Activated CD4-positive, alpha-beta T cell treated with anti-CD3 and anti-CD28 coated beads, Interleukin-2, amount 50 U/mL, for 4 hours (primary cell): Measurements from ENCODE around the gene PCDHGA1.
"Not testable (repeated sequence)": the region's sequence is repeated elsewhere in the genome, so short reads cannot be mapped to it uniquely, and the experiment has no call there.

Experiments
- DNase-seq, 2 experiments: peaks; one replicate each; pipeline ENCODE4 v3.0.0-alpha.2; 2020

The PCDHGA1 gene

DNA sequence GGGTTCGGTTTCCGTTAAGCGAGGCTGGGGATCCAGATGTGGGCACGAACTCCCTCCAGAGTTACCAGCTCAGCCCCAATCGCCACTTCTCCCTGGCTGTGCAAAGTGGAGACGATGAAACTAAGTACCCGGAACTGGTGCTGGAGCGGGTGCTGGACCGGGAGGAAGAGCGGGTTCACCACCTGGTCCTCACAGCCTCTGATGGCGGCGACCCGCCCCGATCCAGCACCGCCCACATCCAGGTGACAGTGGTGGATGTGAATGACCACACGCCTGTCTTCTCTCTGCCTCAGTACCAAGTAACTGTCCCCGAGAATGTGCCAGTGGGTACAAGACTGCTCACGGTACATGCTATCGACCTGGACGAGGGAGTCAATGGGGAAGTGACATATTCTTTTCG lies 53.0 kb downstream of the PCDHGA1 start:
- DNase-seq: no peak

- DNase-seq: no peak
Observed at GRCh38 chr5:141384471-141385267, 54.4 kb downstream of the PCDHGA1 start.

GRCh38 chr5:141387557-141388311 lies 57.4 kb downstream of the PCDHGA1 start, which contains the start of gene PCDHGB4:
Gene PCDHGB4 (plus strand): TSS chr5:141387698. CDS start chr5:141387885, 187 bp downstream.
- DNase-seq: not testable (repeated sequence)

DNA sequence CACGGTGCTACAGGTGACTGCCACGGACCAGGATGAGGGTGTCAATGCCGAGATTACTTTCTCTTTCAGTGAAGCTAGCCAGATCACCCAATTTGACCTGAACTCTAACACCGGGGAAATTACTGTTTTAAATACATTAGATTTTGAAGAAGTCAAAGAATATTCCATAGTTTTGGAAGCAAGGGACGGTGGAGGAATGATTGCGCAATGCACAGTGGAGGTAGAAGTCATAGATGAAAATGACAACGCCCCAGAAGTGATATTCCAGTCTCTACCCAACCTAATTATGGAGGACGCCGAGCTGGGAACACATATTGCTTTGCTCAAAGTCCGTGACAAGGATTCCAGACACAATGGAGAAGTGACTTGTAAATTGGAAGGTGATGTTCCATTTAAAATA lies 58.3 kb downstream of the PCDHGA1 start:
- DNase-seq: no peak

GRCh38 chr5:141389153-141390042 lies 59.1 kb downstream of the PCDHGA1 start:
- DNase-seq: no peak

DNA sequence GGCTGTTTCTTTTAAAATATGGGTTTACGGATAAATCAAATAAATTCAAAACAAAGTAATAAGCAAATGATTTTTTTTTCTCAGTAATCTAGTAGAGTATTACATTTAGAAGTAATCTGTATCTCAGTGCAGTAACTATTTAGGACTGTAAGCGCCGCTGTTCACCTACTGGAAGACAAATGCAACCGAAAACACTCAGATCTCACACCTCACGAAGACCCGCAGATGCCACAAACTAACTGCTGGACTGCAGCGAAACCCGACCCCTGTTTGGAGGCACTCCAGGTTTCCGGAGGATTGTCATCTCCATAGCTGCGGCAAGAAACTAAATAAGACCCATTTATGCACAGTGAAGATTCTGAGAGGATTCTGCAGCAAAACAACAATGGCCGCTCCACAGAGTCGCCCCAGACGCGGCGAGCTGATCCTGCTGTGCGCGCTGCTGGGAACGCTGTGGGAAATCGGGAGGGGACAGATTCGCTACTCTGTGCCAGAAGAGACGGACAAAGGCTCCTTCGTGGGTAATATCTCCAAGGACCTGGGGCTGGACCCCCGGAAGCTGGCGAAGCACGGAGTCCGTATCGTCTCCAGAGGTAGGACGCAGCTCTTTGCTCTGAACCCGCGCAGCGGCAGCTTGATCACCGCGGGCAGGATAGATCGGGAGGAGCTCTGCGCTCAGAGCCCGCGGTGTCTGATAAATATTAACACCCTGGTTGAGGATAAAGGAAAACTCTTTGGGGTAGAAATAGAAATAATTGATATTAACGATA lies 62.3 kb downstream of the PCDHGA1 start, which contains the start of gene PCDHGA8:
Gene PCDHGA8, plus strand, starts transcription at position 205 of the 770 bp plus-strand sequence. Its CDS starts 181 bp downstream, at position 386.
- DNase-seq: no peak

GRCh38 chr5:141393267-141393666 lies 63.0 kb downstream of the PCDHGA1 start:
- DNase-seq: no peak

DNA sequence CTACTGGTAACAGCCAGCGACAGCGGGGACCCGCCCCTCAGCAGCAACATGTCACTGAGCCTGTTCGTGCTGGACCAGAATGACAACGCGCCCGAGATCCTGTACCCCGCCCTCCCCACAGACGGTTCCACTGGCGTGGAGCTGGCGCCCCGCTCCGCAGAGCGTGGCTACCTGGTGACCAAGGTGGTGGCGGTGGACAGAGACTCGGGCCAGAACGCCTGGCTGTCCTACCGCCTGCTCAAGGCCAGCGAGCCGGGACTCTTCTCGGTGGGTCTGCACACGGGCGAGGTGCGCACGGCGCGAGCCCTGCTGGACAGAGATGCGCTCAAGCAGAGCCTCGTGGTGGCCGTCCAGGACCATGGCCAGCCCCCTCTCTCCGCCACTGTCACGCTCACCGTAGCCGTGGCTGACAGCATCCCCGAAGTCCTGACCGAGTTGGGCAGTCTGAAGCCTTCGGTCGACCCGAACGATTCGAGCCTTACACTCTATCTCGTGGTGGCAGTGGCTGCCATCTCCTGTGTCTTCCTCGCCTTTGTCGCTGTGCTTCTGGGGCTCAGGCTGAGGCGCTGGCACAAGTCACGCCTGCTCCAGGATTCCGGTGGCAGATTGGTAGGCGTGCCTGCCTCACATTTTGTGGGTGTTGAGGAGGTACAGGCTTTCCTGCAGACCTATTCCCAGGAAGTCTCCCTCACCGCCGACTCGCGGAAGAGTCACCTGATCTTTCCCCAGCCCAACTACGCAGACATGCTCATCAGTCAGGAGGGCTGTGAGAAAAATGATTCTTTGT lies 64.3 kb downstream of the PCDHGA1 start:
- DNase-seq: not testable (repeated sequence)

GRCh38 chr5:141397756-141398551 lies 67.6 kb downstream of the PCDHGA1 start, which contains the start of gene PCDHGB5:
Gene PCDHGB5 (plus strand): TSS chr5:141397947. CDS start chr5:141398128, 181 bp downstream.
- peak in 1 of 2 experiments; percentile 19 for DNase-seq

- no peak for DNase-seq
Observed at GRCh38 chr5:141398608-141399007, 68.3 kb downstream of the PCDHGA1 start.

GRCh38 chr5:141399555-141400258 lies 69.4 kb downstream of the PCDHGA1 start:
- DNase-seq: no peak

DNA sequence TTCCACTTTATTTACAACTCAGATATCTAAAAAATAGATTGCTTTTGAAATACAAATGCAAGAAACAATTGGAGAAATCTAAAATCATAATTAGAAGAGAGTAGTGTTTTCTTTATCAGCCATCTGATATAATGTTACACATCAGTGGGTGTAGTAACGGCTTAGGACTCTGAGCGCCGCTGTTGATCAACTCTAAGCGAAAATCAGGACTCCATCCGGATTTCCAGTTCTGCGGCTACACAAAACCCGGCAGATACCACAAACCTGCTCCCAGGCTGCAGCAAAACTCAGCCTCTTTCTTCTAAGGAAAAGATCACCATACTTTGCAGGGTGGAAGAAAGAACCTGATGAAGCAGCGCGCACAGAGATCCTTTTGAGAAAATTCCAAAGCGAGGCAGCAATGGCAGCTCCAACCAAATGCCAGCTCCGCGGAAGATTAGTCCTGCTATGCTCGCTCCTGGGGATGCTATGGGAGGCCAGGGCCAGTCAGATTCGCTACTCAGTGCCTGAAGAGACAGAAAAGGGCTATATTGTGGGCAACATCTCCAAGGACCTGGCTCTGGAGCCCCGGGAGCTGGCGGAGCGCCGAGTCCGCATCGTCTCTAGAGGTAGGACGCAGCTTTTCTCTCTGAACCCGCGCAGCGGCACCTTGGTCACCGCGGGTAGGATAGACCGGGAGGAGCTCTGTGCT lies 72.4 kb downstream of the PCDHGA1 start, which contains the start of gene PCDHGA9:
Gene PCDHGA9, plus strand, starts transcription at position 226 of the 691 bp plus-strand sequence. Its CDS starts 175 bp downstream, at position 401.
- no peak for DNase-seq

GRCh38 chr5:141403387-141403786 lies 73.1 kb downstream of the PCDHGA1 start:
- DNase-seq: no peak

- not testable (repeated sequence) for DNase-seq
Observed at GRCh38 chr5:141407790-141408505, 77.6 kb downstream of the PCDHGA1 start, which contains the start of gene PCDHGB6. Gene PCDHGB6 (plus strand): TSS chr5:141408021. CDS start chr5:141408203, 182 bp downstream.

DNA sequence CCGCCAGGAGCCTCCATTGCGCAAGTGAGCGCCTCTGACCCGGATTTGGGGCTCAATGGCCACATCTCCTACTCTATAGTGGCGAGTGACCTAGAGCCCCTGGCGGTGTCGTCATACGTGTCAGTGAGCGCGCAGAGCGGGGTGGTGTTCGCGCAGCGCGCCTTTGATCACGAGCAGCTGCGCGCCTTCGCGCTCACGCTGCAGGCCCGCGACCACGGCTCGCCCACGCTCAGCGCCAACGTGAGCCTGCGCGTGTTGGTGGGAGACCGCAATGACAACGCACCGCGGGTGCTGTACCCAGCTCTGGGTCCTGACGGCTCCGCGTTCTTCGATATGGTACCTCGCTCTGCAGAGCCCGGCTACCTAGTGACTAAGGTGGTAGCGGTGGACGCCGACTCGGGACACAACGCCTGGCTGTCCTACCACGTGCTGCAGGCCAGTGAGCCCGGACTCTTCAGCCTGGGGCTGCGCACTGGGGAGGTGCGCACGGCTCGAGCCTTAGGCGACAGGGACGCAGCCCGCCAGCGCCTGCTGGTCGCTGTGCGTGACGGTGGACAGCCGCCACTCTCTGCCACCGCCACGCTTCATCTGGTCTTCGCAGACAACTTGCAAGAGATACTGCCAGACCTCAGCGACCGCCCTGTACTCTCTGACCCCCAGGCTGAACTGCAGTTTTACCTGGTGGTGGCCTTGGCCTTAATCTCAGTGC lies 79.4 kb downstream of the PCDHGA1 start:
- no peak for DNase-seq

DNA sequence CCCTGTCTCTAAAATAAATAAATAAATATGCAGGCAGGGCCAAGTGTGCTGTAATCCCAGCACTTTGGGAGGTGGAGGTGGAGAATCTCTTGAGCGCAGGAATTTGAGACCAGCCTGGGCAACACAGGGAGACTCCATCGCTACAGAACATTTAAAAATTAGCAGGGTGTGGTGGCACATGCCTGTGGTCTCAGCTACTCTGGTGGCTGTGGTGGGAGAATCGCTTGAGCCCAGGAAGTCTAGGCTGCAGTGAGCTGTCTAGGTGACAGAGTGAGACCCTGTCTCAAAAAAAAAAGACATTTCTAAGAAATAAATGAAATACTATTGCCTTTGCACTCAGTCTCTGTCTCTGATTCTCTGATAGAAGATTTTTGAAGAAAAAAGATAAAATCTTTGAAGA lies 81.3 kb downstream of the PCDHGA1 start:
- no peak for DNase-seq
